NCI-H2029 treated with DMSO at 0.1 percent for 48 hours (cell line): ENCODE data around the gene GPR146.

Source experiments
- DNase-seq: peaks from one replicate; lab custom pipeline; 2025; lab: John Stamatoyannopoulos, UW

The GPR146 gene

DNA sequence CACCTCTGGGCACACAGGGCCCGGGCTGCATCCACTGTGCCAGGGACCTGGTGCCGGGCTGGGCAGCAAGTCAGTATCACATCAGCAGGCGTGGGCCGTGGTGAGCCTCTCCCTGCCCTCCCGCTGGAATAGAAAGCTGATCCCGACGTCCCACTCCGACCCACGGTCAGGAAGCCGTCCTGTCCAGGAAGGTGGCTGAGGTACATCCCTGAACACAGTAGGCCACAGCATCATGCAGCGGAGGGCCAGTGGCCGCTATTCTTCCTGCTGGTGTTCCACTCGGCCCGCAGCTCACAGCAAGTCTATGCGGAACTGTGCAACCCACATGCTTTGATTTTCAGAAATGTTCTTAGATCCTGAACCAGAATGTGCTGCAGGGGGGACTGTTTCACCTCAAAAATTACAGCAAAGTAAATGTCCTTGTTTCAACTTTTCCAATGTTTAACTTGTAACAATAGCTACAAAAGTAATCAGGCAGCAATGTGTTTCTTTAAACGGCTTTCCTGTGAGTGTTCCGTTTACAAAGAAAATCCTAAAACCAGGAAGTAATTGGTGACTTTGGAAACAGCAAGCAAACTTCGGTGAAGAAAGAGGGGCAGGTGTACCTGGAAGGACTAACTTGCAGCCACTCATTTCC, 676 bp upstream of the GPR146 start:
- DNase-seq: no peak

- no peak for DNase-seq
Measured at GRCh38 chr7:1045069-1046063, 1.0 kb downstream of the GPR146 start.

DNA sequence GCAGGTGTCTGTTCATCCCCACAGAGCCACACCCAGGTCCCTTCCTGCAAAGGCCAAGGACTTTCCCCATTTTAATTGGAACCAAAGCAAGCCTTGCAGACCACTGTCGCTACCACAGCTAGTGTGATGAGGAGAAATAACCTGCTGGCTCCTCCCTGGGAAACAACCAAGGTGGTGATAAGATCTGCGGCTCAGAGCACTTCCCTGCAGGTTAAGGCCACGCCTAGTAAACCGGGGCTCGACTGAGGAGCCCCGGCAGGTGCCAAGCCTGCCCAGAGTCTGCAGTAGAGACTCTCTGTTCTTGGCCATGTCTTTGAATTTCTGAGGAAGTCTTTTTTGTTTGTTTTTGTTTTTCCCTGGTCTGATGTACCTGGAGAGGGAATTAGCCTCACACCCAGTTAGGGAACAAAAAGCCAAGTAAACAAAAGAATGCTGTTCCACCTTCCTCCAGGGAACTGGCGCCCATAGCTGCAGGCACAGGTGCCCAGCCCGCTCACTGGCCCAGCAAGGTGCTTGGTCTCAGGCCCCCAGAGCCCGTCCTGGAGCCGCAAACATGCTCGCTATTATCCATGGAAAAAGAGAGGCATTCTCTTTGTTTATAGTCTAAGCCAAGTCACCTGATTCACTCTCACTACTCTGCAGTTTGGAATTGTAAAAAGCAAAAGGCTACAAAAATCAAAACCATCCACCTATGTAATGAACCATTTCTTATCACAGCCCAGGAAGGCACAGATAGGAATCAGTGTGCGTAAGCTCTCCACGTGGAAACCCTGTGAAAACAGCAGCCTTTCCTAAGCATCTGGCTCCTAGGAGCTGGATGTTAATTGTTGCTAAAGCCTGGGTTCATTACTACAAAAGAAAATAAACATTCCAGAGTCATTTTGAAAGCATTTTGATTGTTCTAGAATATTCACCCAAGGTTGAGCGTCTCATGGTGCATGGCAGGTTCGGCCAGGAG, 2.7 kb downstream of the GPR146 start:
- no peak for DNase-seq

DNA sequence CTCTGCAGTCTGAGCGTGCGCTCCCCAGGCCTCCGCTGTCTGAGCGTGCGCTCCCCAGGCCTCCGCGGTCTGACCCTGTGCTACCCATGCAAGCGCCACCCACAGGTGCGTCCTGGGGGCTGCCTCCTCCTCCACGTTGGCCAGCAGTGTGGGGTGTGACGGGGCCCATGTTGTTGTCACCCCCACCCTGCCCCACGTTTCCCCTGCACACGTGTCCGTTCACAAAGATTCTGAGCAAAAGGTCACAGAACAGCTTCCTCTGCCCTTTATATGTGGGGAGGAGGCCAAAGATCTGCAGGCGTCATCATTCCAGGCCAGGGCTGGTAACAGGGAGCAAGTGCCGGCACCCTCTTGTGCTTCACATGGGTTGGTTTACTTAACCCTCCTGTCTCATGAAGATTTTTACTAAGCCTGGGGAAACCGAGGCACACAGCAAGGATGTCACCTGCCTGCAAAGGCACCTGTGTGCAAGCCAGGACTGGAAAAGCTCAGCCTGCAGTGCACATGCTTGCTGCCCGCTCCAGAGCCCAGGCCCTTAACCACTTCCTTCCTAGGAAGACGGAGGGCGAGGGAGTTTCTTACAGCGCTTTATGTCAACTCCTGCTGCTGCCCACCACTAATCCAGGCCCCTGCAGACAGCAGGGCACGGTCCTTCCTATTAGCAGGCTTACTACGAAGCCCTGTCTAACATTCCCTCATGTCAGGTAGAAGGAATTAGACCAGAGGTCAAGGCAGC, 4.8 kb downstream of the GPR146 start:
- DNase-seq: no peak

DNA sequence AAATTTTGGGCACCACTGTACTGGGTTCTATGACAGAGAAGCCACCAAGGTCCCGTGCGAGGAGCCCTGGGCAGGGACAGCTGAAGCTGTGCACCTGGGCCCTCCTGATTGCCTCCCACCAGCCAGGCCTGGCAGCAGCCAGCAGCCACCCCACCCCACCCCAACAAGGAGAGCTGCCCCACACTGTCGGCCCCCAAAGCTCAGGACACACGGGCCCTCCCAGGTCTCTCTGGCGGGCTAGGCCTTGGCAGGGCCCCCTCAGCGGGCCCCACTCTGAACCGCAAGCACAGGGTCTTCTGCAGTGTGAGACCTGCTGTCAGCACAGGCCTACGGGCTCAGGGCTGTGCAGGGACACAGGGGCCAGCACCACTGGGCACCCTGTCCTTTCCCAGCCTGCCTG, 5.5 kb downstream of the GPR146 start:
- no peak for DNase-seq

DNA sequence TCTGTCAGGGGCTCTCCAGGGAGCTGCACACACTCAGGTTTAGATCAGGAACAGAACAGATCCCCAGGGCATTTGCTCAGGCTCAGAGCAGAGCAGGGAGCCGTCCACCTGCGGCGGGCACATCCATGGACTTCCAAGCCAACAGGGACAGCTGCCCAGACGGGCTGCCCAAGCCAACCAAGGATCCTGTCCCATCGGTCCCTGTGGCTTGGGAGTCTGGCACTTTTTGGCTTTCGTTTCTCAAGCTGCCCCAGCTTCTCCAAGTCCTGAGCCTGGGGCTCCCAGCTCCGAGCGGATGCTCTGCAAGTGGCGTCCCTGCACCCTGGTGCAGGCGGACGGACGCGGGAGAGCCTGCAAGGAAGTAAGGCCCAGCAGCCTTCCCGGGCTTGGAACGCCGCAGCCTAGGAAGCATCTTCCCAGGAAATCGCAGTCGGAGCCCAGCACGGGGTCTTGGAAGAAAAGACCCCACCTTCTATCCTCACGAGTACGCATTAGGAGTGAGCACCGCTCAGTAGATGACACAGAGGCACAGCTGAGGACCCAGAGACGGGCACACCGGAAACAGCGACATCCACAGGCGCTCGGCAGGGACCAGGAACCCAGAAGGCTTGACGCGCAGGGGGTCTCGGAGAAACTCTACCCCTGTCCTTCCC, 6.0 kb downstream of the GPR146 start:
- no peak for DNase-seq

- DNase-seq: no peak
Measured at GRCh38 chr7:1050956-1051690, 6.8 kb downstream of the GPR146 start.

GRCh38 chr7:1052031-1052818, 7.9 kb downstream of the GPR146 start:
- no peak for DNase-seq

DNA sequence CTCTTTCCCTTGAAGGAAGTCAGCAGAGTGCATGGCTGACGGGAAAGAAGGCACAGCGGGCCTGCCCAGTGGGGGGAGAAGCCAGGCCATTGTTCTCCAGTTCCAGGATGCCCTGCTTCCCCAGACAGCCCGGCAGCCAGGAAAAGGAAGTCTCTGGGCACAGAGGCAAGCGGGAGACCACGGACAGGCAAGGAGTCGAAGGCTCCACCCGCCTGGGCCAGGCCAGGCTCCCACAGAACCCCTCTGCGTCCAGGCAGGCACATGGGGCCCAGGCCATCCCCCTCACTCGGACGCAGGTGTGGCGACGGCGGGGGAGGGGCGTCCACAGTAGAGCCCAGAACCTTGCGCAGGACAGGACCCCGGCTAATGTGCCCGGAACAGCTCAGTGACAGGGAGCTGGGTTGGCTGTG, 8.7 kb downstream of the GPR146 start:
- DNase-seq: no peak

DNA sequence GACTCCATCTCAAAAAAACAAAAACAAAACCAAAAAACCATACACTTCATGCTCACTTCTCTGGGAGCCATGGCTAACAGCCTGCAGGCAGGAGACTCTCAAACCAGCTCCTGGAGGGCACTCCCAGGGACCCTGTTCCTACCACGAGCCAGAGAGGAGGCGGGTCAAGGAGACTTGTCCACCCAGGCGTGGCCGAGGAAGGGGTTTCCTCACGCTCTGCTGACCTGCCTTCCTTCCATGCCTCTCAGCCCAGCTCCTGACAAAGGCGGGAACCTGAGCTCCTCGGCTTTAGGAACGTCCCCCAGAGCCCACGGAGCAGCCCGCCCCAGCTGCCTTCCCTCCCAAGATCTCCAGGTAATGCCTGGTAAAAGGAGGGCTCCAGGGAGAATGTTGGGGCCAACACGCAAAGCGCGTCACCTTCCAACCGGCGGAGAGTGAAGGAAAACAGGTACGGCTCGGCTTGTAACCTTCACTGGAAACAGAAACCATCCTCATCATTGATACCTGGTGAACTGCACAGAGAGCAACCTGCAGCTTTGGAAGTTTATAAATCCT, 9.5 kb downstream of the GPR146 start:
- no peak for DNase-seq

DNA sequence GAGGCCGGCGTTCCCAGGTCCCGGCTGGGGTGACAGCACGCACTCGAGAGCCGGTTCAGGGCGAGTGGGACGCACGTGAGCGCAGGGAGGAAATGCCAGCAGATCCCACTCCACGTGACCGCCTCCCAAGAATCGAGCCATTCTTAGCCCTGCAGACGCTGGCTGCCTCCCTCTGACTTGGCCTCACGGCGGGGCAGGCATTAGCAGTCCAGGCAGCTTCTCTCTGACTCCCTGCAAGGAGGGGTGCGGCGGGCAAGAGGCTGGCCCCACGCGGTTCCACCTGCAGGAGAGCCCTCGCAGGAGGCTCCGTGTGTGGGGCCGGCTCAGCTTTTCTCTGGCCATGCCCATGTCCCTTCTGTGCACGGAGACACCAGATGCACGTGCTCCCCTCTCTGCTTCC, 10.1 kb downstream of the GPR146 start:
- no peak for DNase-seq

- DNase-seq: no peak
Measured at GRCh38 chr7:1054861-1055450, 10.6 kb downstream of the GPR146 start.

- DNase-seq: no peak
Measured at GRCh38 chr7:1055491-1055955, 11.2 kb downstream of the GPR146 start.

DNA sequence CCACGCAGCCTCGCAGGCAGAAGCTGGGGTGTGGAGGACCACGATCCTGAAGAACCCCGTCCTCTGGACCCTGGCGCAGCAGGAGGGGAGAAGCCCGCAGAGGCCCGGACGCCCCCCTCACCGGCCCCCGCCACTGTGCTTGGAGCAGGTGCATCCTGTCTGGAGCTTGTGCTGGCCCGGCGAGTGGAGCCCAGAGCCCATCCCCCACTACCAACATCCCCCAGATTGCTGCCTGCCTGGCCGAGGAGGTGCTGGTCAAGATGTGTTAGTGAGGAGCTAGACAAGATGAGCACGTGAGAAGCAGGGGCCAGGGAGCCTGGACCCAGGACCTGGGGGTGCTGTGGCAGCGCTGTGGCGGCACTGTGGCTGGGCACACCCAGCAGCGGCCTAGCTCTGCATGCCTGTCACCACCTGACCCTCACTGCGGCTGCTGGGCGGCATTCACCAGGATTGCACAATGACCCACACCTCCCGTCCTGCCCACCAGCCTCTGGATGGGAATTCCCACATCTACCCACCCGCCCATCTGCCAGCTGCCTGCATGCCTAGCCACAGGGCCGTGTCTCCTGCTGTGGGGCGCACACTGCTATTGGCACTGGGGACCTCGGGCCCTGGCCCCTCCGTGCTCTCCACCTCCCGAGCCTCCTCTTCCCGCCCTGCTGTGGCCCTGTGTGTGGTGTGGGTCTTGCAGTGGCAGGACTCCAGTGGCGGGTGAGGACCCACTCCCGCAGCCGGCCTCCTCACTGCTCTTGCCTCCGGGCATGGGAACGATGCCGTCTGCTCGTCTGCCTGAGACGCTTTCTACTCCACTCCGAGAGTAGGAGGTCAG, 11.8 kb downstream of the GPR146 start:
- DNase-seq: no peak

DNA sequence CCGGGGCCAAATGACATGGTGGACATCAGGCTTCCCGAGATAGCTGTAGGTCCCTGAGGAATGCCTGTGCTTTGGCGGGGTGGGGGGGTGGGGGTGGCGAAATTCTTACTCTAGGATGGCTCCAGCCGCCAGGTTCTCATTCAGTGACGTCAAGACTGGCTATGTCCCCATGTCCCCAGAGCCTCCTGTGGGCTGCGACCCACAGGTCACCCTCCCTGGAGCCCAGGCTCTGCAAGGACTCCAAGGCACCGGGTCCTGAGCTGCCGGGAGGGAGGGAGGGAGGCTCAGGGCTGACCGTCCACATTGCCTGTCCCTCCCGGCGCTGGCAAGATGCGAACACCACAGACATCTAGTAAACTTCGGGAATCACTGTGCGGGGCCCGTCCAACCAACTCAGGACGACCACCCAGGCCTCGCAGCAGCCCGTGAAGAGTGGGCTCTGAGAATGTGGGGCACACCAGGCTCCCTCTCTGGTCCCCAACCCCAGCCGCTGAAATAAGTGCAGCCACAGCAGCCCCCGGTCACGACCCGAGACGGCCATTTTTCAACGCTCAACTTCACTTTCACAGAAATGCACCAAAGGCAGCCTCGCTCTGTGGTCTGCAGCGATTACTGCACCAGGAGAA, 12.6 kb downstream of the GPR146 start:
- DNase-seq: no peak

GRCh38 chr7:1057416-1058291, 13.3 kb downstream of the GPR146 start:
- no peak for DNase-seq
